Measurements from ENCODE around the gene TMEM202. TPM values are rescaled to one million over a fixed set of nuclear protein-coding genes. Genes with fewer than 3 reads are reported as not detected.
"Not testable (repeated sequence)": the region's sequence is repeated elsewhere in the genome, so short reads cannot be mapped to it uniquely, and the experiment has no call there.

Gene TMEM202
- total RNA-seq, 1 experiment from 2014 or later = not detected

GRCh38 chr15:72379106-72379505 is 19.0 kb upstream of the TMEM202 start:
- H3K9me3 ChIP-seq (replicated peaks); DNase-seq (ENCODE audit: low read depth in 1 of 2, low spot score in 2 of 2); H3K27ac ChIP-seq; H3K36me3 ChIP-seq; H3K4me3 ChIP-seq; H3K27me3 ChIP-seq (replicated peaks): not testable (repeated sequence)
- peaks cover 11% of the 10 kb centered on the region for H3K4me1 ChIP-seq (replicated peaks)

- Histone ChIP-seq H3K9me3 (replicated peaks) (0 out of 2 replicates have a peak, but pooled peaks cover 3% of the 10 kb centered on the region), H3K27me3 (replicated peaks) (peaks cover 14% of the 10 kb centered on the region), H3K36me3 (peaks cover 7% of the 10 kb centered on the region), H3K4me3 (no peak overlapping the region), H3K27ac (no peak overlapping the region), H3K4me1 (replicated peaks) (peaks cover 7% of the 10 kb centered on the region)
- DNase-seq (ENCODE audit: low read depth in 1 of 2, low spot score in 2 of 2) = no peak
Observed at GRCh38 chr15:72379856-72380430, 18.2 kb upstream of the TMEM202 start.

- DNase-seq (ENCODE audit: low read depth in 1 of 2, low spot score in 2 of 2) = no peak
Observed at GRCh38 chr15:72380743-72381142, 17.4 kb upstream of the TMEM202 start.

GRCh38 chr15:72382146-72382545 is 16.0 kb upstream of the TMEM202 start:
- H3K9me3 ChIP-seq (replicated peaks) = 0 out of 2 replicates have a peak, but pooled peaks cover 3% of the 10 kb centered on the region
- no peaks in the 10 kb centered on the region for H3K4me1 ChIP-seq (replicated peaks)
- no peaks in the 10 kb centered on the region for H3K36me3 ChIP-seq
- no peak for DNase-seq (ENCODE audit: low read depth in 1 of 2, low spot score in 2 of 2)
- H3K27ac ChIP-seq = no peak overlapping the region
- H3K27me3 ChIP-seq (replicated peaks) = peaks cover 19% of the 10 kb centered on the region
- no peak overlapping the region for H3K4me3 ChIP-seq

More at GRCh38 chr15:72380743-72381142, 17.4 kb upstream of the TMEM202 start:
- H3K4me3 ChIP-seq = no peak overlapping the region
- 0 out of 2 replicates have a peak, but pooled peaks cover 3% of the 10 kb centered on the region for H3K4me1 ChIP-seq (replicated peaks)
- H3K27ac ChIP-seq = no peak overlapping the region
- 0 out of 2 replicates have a peak, but pooled peaks cover 3% of the 10 kb centered on the region for H3K9me3 ChIP-seq (replicated peaks)
- peaks cover 19% of the 10 kb centered on the region for H3K27me3 ChIP-seq (replicated peaks)
- peaks cover 4% of the 10 kb centered on the region for H3K36me3 ChIP-seq

- Histone ChIP-seq H3K27ac (no peak overlapping the region), H3K4me3 (no peak overlapping the region), H3K27me3 (replicated peaks) (peaks cover 23% of the 10 kb centered on the region), H3K4me1 (replicated peaks) (no peaks in the 10 kb centered on the region), H3K36me3 (no peaks in the 10 kb centered on the region), H3K9me3 (replicated peaks) (no peaks in the 10 kb centered on the region)
- DNase-seq (ENCODE audit: low read depth in 1 of 2, low spot score in 2 of 2) = no peak
Observed at GRCh38 chr15:72387741-72388140, 10.4 kb upstream of the TMEM202 start.

- H3K27ac ChIP-seq = no peak overlapping the region
- no peak for DNase-seq (ENCODE audit: low read depth in 1 of 2, low spot score in 2 of 2)
- H3K9me3 ChIP-seq (replicated peaks) = no peaks in the 10 kb centered on the region
- no peaks in the 10 kb centered on the region for H3K36me3 ChIP-seq
- no peak overlapping the region for H3K4me3 ChIP-seq
- H3K4me1 ChIP-seq (replicated peaks) = no peaks in the 10 kb centered on the region
- peaks cover 18% of the 10 kb centered on the region for H3K27me3 ChIP-seq (replicated peaks)
Observed at GRCh38 chr15:72389231-72389630, 8.9 kb upstream of the TMEM202 start.

- not testable (repeated sequence) for H3K27ac ChIP-seq; H3K27me3 ChIP-seq (replicated peaks); DNase-seq (ENCODE audit: low read depth in 1 of 2, low spot score in 2 of 2); H3K36me3 ChIP-seq; H3K4me3 ChIP-seq; H3K4me1 ChIP-seq (replicated peaks); H3K9me3 ChIP-seq (replicated peaks)
Observed at GRCh38 chr15:72396331-72396730, 1.8 kb upstream of the TMEM202 start.

- no peaks in the 10 kb centered on the region for H3K9me3 ChIP-seq (replicated peaks)
- no peaks in the 10 kb centered on the region for H3K36me3 ChIP-seq
- no peaks in the 10 kb centered on the region for H3K4me1 ChIP-seq (replicated peaks)
- DNase-seq (ENCODE audit: low read depth in 1 of 2, low spot score in 2 of 2) = no peak
- H3K27me3 ChIP-seq (replicated peaks) = peaks cover 12% of the 10 kb centered on the region
- H3K4me3 ChIP-seq = no peak overlapping the region
- H3K27ac ChIP-seq = no peak overlapping the region
Observed at GRCh38 chr15:72398648-72399047, 543 bp downstream of the TMEM202 start.

- H3K4me3 ChIP-seq = no peak overlapping the region
Observed at GRCh38 chr15:72402726-72403125, 4.6 kb downstream of the TMEM202 start.

GRCh38 chr15:72404356-72404755 is 6.3 kb downstream of the TMEM202 start:
- no peaks in the 10 kb centered on the region for H3K36me3 ChIP-seq
- DNase-seq (ENCODE audit: low read depth in 1 of 2, low spot score in 2 of 2) = no peak
- H3K27me3 ChIP-seq (replicated peaks) = peaks cover 35% of the 10 kb centered on the region
- H3K9me3 ChIP-seq (replicated peaks) = no peaks in the 10 kb centered on the region
- H3K4me1 ChIP-seq (replicated peaks) = no peaks in the 10 kb centered on the region
- no peak overlapping the region for H3K4me3 ChIP-seq
- no peak overlapping the region for H3K27ac ChIP-seq

More at GRCh38 chr15:72402726-72403125, 4.6 kb downstream of the TMEM202 start:
- Histone ChIP-seq H3K27ac (no peak overlapping the region), H3K9me3 (replicated peaks) (no peaks in the 10 kb centered on the region), H3K36me3 (no peaks in the 10 kb centered on the region), H3K27me3 (replicated peaks) (peaks cover 24% of the 10 kb centered on the region), H3K4me1 (replicated peaks) (no peaks in the 10 kb centered on the region)
- no peak for DNase-seq (ENCODE audit: low read depth in 1 of 2, low spot score in 2 of 2)

GRCh38 chr15:72404841-72405240 is 6.7 kb downstream of the TMEM202 start:
- H3K4me1 ChIP-seq (replicated peaks) = no peaks in the 10 kb centered on the region
- no peak overlapping the region for H3K4me3 ChIP-seq
- H3K36me3 ChIP-seq = no peaks in the 10 kb centered on the region
- peaks cover 37% of the 10 kb centered on the region for H3K27me3 ChIP-seq (replicated peaks)
- H3K27ac ChIP-seq = no peak overlapping the region
- no peaks in the 10 kb centered on the region for H3K9me3 ChIP-seq (replicated peaks)
- no peak for DNase-seq (ENCODE audit: low read depth in 1 of 2, low spot score in 2 of 2)

- Histone ChIP-seq H3K9me3 (replicated peaks) (no peaks in the 10 kb centered on the region), H3K27ac (no peak overlapping the region)
Observed at GRCh38 chr15:72406936-72407335, 8.8 kb downstream of the TMEM202 start.

GRCh38 chr15:72411111-72411510 is 13.0 kb downstream of the TMEM202 start:
- Histone ChIP-seq H3K4me3 (no peak overlapping the region), H3K36me3 (no peaks in the 10 kb centered on the region), H3K9me3 (replicated peaks) (no peaks in the 10 kb centered on the region), H3K4me1 (replicated peaks) (no peaks in the 10 kb centered on the region), H3K27me3 (replicated peaks) (peaks cover 22% of the 10 kb centered on the region), H3K27ac (no peak overlapping the region)
- no peak for DNase-seq (ENCODE audit: low read depth in 1 of 2, low spot score in 2 of 2)

More at GRCh38 chr15:72406936-72407335, 8.8 kb downstream of the TMEM202 start:
- no peaks in the 10 kb centered on the region for H3K4me1 ChIP-seq (replicated peaks)
- peaks cover 39% of the 10 kb centered on the region for H3K27me3 ChIP-seq (replicated peaks)
- no peaks in the 10 kb centered on the region for H3K36me3 ChIP-seq
- no peak for DNase-seq (ENCODE audit: low read depth in 1 of 2, low spot score in 2 of 2)
- H3K4me3 ChIP-seq = no peak overlapping the region

GRCh38 chr15:72411544-72411943 is 13.4 kb downstream of the TMEM202 start:
- no peak overlapping the region for H3K4me3 ChIP-seq
- H3K27ac ChIP-seq = no peak overlapping the region
- DNase-seq (ENCODE audit: low read depth in 1 of 2, low spot score in 2 of 2) = no peak
- no peaks in the 10 kb centered on the region for H3K4me1 ChIP-seq (replicated peaks)
- peaks cover 21% of the 10 kb centered on the region for H3K27me3 ChIP-seq (replicated peaks)
- H3K36me3 ChIP-seq = no peaks in the 10 kb centered on the region
- H3K9me3 ChIP-seq (replicated peaks) = no peaks in the 10 kb centered on the region

- H3K9me3 ChIP-seq (replicated peaks); DNase-seq (ENCODE audit: low read depth in 1 of 2, low spot score in 2 of 2); H3K27ac ChIP-seq; H3K36me3 ChIP-seq; H3K4me1 ChIP-seq (replicated peaks); H3K4me3 ChIP-seq: not testable (repeated sequence)
- peaks cover 18% of the 10 kb centered on the region for H3K27me3 ChIP-seq (replicated peaks)
Observed at GRCh38 chr15:72413337-72413736, 15.2 kb downstream of the TMEM202 start.
